K562 (cell line): ENCODE data around the gene PARK7. TPM values are rescaled to one million over a fixed set of nuclear protein-coding genes. Genes with fewer than 3 reads are reported as not detected.
A peak's percentile ranks its signal among the peaks of the same experiment; 100 is the strongest.

Experiments used
- ATAC-seq: fragments of 200-7000 bp; cut with Tn5 transposase; 3 replicates; pipeline ENCODE4 v1.9.1; 2020; ENCODE audit warnings: moderate library complexity
- BruUV-seq: library from RNA; stranded (reverse); fragments of 400-500 nt; replicated peaks from 2 replicates; lab custom pipeline; 2021; lab: Mats Ljungman, UMichigan
- CTCF ChIA-PET: fragments of 300-600 bp; formaldehyde crosslinking; extraction: SDS; loops from one replicate; lab custom pipeline; 2021; ENCODE audit warnings: low intra/inter-chr PET ratio; lab: Yijun Ruan, JAX
- POLR2A ChIA-PET: fragments of 300-600, 350-650 bp; sonication (Branson Sonifier 250); formaldehyde crosslinking; extraction: SDS; loops from one replicate; lab custom pipeline; 2021; ENCODE audit warnings: antibody characterized with exemption, inconsistent platforms; lab: Yijun Ruan, JAX
- DNase-seq, 4 experiments: peaks; one replicate each; pipeline versions ENCODE4 v3.0.0 to v3.0.0-alpha.2; 2011 to 2018; ENCODE audit warnings: low spot score in 3 of 4, mixed read lengths in 3 of 4; ENCODE audit errors: extremely low read depth in 1 of 4
- FAIRE-seq: peaks from 2 replicates; lab custom pipeline; 2011; peaks lifted over from hg19 to GRCh38; lab: Jason Lieb, UNC
- H2AFZ ChIP-seq: 2 replicates; pipeline ENCODE4 v1.6.0; 2011; ENCODE audit warnings: low read depth, low read length, control low read depth, inconsistent platforms
- H3K27ac ChIP-seq: fragments of 200-600 bp; 3 replicates; pipeline ENCODE4 v1.8.0; 2011; ENCODE audit warnings: low read depth, mild to moderate bottlenecking, control low read depth, inconsistent platforms, low read length, moderate library complexity, mixed read lengths; ENCODE audit errors: extremely low read depth
- H3K27me3 ChIP-seq, 2 experiments: fragments of 300-600 bp in 1 of 2; 2 replicates in 1 of 2; 3 replicates in 1 of 2; pipeline versions ENCODE4 v1.6.0 to v1.8.0; 2011; ENCODE audit warnings: inconsistent platforms in 2 of 2, low read length in 2 of 2, mild to moderate bottlenecking in 1 of 2, mixed read lengths in 1 of 2, moderate library complexity in 1 of 2; ENCODE audit not compliant: control insufficient read depth in 2 of 2, insufficient read depth in 2 of 2
- H3K36me3 ChIP-seq: fragments of 300-600 bp; 3 replicates; pipeline ENCODE4 v1.8.0; 2011; ENCODE audit warnings: mild to moderate bottlenecking, low read length, inconsistent platforms; ENCODE audit not compliant: control insufficient read depth, insufficient read depth
- H3K4me1 ChIP-seq, 2 experiments: fragments of 200-600 bp in 1 of 2; replicated peaks in 1 of 2; 2 replicates in 1 of 2; 3 replicates in 1 of 2; pipeline versions ENCODE4 v1.5.1 to v1.8.0; 2011; ENCODE audit warnings: inconsistent platforms in 2 of 2, low read length in 2 of 2, mild to moderate bottlenecking in 1 of 2, mixed read lengths in 1 of 2, moderate library complexity in 1 of 2; ENCODE audit not compliant: control insufficient read depth in 2 of 2, insufficient read depth in 2 of 2
- H3K4me2 ChIP-seq: 2 replicates; pipeline ENCODE4 v1.6.1; 2011; ENCODE audit warnings: low read length, control low read depth, inconsistent platforms, mixed read lengths; ENCODE audit not compliant: insufficient read depth
- H3K4me3 ChIP-seq: fragments of 200-600 bp; sonication (generic), shearing (Covaris generic); 2 replicates; pipeline ENCODE4 v1.5.1; 2016; ENCODE audit warnings: control low read depth, inconsistent platforms
- H3K79me2 ChIP-seq: fragments of 200-600 bp; 3 replicates; pipeline ENCODE4 v1.8.0; 2011; ENCODE audit warnings: low read length, inconsistent platforms; ENCODE audit not compliant: control insufficient read depth, insufficient read depth
- H3K9ac ChIP-seq, 2 experiments: 2 replicates each; pipeline versions ENCODE4 v1.6.0 to v1.6.1; 2011; ENCODE audit warnings: low read depth in 2 of 2, low read length in 2 of 2, control low read depth in 1 of 2, inconsistent platforms in 1 of 2, mild to moderate bottlenecking in 1 of 2, mixed read lengths in 1 of 2; ENCODE audit not compliant: insufficient read depth in 1 of 2
- H3K9me1 ChIP-seq: one replicate; pipeline ENCODE4 v1.6.0; 2011; ENCODE audit warnings: inconsistent platforms, mild to moderate bottlenecking, low read length, moderate library complexity; ENCODE audit not compliant: control insufficient read depth, insufficient read depth
- H3K9me3 ChIP-seq: replicated peaks from 2 replicates; pipeline ENCODE4 v1.5.1; 2011; ENCODE audit warnings: low read depth, low read length, inconsistent platforms; ENCODE audit not compliant: control insufficient read depth, insufficient read depth
- H4K20me1 ChIP-seq: replicated peaks from 2 replicates; pipeline ENCODE4 v1.6.1; 2011; ENCODE audit warnings: low read length, inconsistent platforms, mixed read lengths; ENCODE audit not compliant: control insufficient read depth, insufficient read depth
- DMBX1 ChIP-seq: fragments of 250-450 bp; sonication (Bioruptor Pico); IDR thresholded peaks from 2 replicates; pipeline ENCODE4 v1.8.0; 2022; ENCODE audit warnings: inconsistent platforms, mild to moderate bottlenecking, moderate library complexity, borderline replicate concordance
- ELF2 ChIP-seq: fragments of 250-450 bp; sonication (Bioruptor Pico); IDR thresholded peaks from 2 replicates; pipeline ENCODE4 v1.5.0; 2021; ENCODE audit warnings: mild to moderate bottlenecking
- EP400 ChIP-seq: fragments of 450-650 bp; IDR thresholded peaks from 2 replicates; pipeline ENCODE4 v1.6.1; 2017; ENCODE audit warnings: antibody characterized with exemption, mild to moderate bottlenecking, moderate library complexity
- FOS ChIP-seq: IDR thresholded peaks from 3 replicates; pipeline ENCODE4 v1.6.1; 2011; ENCODE audit not compliant: insufficient read length; ENCODE audit errors: extremely low read depth
- HDAC6 ChIP-seq: IDR thresholded peaks from 2 replicates; pipeline ENCODE4 v1.6.1; 2012; ENCODE audit warnings: low read depth, mild to moderate bottlenecking, control low read depth, inconsistent platforms, low read length, moderate library complexity
- ILK ChIP-seq: fragments of 450-650 bp; IDR thresholded peaks from 2 replicates; pipeline ENCODE4 v1.6.1; 2016; ENCODE audit warnings: missing genetic modification characterization, low read depth, mild to moderate bottlenecking, missing compliant biosample characterization, moderate library complexity, borderline replicate concordance
- KHSRP ChIP-seq: fragments of 450-650 bp; IDR thresholded peaks from 2 replicates; pipeline ENCODE4 v1.6.1; 2017
- NR2C1 ChIP-seq, 2 experiments: fragments of 450-650 bp; IDR thresholded peaks; 2 replicates each; pipeline ENCODE4 v1.6.1; 2017; ENCODE audit warnings: mild to moderate bottlenecking in 2 of 2, antibody characterized with exemption in 1 of 2, inconsistent platforms in 1 of 2, missing compliant biosample characterization in 1 of 2, missing genetic modification characterization in 1 of 2
- PML ChIP-seq: IDR thresholded peaks from 2 replicates; pipeline ENCODE4 v1.6.1; 2012; ENCODE audit warnings: low read length, inconsistent platforms
- POLR2A ChIP-seq: fragments of 450-650 bp; conservative IDR thresholded peaks from 2 replicates; pipeline ENCODE4 v1.6.1; 2016
- POLR2AphosphoS5 ChIP-seq: IDR thresholded peaks from 2 replicates; pipeline ENCODE4 v1.6.1; 2011; ENCODE audit warnings: mild to moderate bottlenecking, low read depth, low read length, moderate library complexity; ENCODE audit not compliant: control insufficient read depth, insufficient read depth
- POLR2B ChIP-seq: fragments of 450-650 bp; IDR thresholded peaks from 2 replicates; pipeline ENCODE4 v1.6.1; 2018; ENCODE audit warnings: low read depth; ENCODE audit not compliant: partially characterized antibody
- POLR2G ChIP-seq: fragments of 200-400 bp; formaldehyde crosslinking; IDR thresholded peaks from 2 replicates; pipeline ENCODE4 v1.6.1; 2017; ENCODE audit warnings: low read depth, mild to moderate bottlenecking, antibody characterized with exemption, low read length, moderate library complexity
- SIRT6 ChIP-seq: IDR thresholded peaks from one replicate; pipeline ENCODE4 v1.6.1; 2012; ENCODE audit warnings: low read depth, mild to moderate bottlenecking, control low read depth, inconsistent platforms, low read length, moderate library complexity
- SMAD2 ChIP-seq: fragments of 150-350 bp; IDR thresholded peaks from 2 replicates; pipeline ENCODE4 v1.6.1; 2014; ENCODE audit warnings: low read depth, mild to moderate bottlenecking, low read length
- TEAD2 ChIP-seq: fragments of 450-650 bp; IDR thresholded peaks from 2 replicates; pipeline ENCODE4 v1.6.1; 2016; ENCODE audit warnings: missing genetic modification characterization, control low read depth, missing compliant biosample characterization
- TFAM ChIP-seq: fragments of 250-450 bp; sonication (Bioruptor Pico); conservative IDR thresholded peaks from 2 replicates; pipeline ENCODE4 v1.5.0; 2021; ENCODE audit warnings: mild to moderate bottlenecking, moderate library complexity
- TRIM28 ChIP-seq: fragments of 450-650 bp; IDR thresholded peaks from 2 replicates; pipeline ENCODE4 v1.6.1; 2017
- WGBS: fragments of 100-300 bp; shearing (Covaris generic); methylation state at CpG from one replicate; pipeline ENCODE4 v1.1.6; 2016; ENCODE audit warnings: low coverage, mixed read lengths; ENCODE audit not compliant: insufficient coverage; ENCODE audit errors: missing lambda C conversion rate; 5-methylcytosine and 5-hydroxymethylcytosine counted together
- in situ Hi-C: fragments of 300-500 bp; cut with MboI; formaldehyde crosslinking; loops from 4 replicates; pipeline ENCODE4 v1.15.0; 2018; ENCODE audit warnings: inconsistent platforms, mixed read lengths
- intact Hi-C: fragments of 100-400 bp; cut with micrococcal nuclease; formaldehyde crosslinking; loops from 2 replicates; pipeline ENCODE4 v1.14.2; 2022
- polyA plus RNA-seq, 8 experiments: library from polyadenylated mRNA; depleted of rRNA in 4 of 8; stranded (reverse) in 5 of 8; unstranded in 3 of 8; fragments of >200 nt; fragmentation: Nextera tagmentation in 2 of 8; fragmentation: Illumina TruSeq in 1 of 8; extraction: Ambion mirVana in 2 of 8; extraction: Trizol in 1 of 8; gene quantifications; 2 replicates each; pipeline versions ENCODE4 v1.2.1 to v1.2.3, GENCODE V29; 2011 to 2014; ENCODE audit warnings: inconsistent platforms in 1 of 8, missing spikeins in 1 of 8
- total RNA-seq, 7 experiments: library from RNA; depleted of rRNA in 6 of 7; stranded (reverse); fragments of >200 nt in 6 of 7; fragmentation: Illumina TruSeq in 2 of 7; extraction: Trizol in 2 of 7; gene quantifications; 2 replicates each; pipeline versions ENCODE4 v1.2.1 to v1.2.3, GENCODE V29; 2011 to 2021; ENCODE audit warnings: low replicate concordance in 1 of 7
- TF ChIP-seq, protein P1 (sequence below): fragments of 450-650 bp; IDR thresholded peaks from one replicate; pipeline ENCODE4 v1.6.1; 2018; ENCODE audit warnings: mild to moderate bottlenecking, moderate library complexity; ENCODE audit not compliant: partially characterized antibody
- TF ChIP-seq, protein P2 (sequence below), 2 experiments: fragments of 450-650 bp in 1 of 2; sonication (generic) in 1 of 2; formaldehyde crosslinking in 1 of 2; IDR thresholded peaks in 1 of 2; conservative IDR thresholded peaks in 1 of 2; 2 replicates each; pipeline versions ENCODE4 v1.6.1 to v1.8.1; 2016 to 2023; ENCODE audit warnings: mild to moderate bottlenecking in 2 of 2, moderate library complexity in 2 of 2, inconsistent platforms in 1 of 2, missing genetic modification reagents in 1 of 2

Gene PARK7
- total and polyA plus RNA-seq, 9 of the 15 experiments (the other 6 are each of a cell fraction or from before 2014, with no cell fraction given): 374 to 1,298 (median 484) TPM

DNA sequence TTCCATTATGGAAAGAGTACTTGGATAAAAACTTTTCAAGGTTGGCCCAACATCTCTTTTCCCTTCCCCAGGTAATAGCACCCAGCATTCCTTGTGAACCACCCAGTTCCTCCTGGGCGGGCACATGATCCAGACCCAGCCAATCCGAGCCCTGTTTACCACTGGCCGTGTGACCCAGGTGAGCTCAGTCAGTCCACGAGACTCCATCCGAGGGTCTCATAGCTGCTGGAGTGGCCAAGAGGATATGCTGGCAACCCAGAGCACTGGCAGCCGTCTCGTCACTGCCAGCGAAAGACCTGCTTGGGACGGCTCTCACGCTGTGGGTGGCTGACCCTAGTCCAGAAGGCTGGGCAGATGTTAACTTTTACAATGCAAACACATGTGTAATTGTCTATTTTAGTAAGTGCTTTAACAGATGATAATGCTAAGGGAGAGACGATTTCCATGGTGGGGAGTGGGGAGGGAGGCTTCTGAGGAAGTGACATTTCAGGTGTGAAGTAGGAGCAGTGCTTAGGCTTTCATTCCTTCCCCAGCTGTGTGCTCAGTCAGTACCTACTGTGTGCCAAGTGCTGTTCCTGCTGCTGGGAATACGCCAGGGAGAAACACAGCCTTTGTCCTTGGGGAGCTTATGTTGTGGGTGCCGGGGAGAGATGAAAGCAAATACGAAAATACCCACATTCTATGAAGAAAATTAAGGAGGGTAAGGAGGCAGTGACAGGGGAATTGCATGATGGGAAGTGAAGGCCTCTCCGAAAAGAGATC is 24.5 kb downstream of the PARK7 start:
- Histone ChIP-seq H3K4me1 (no peaks in the 10 kb centered on the region; a peak in 3 of 5 replicates), H2AFZ (no peak overlapping the region), H3K4me3 (no peak overlapping the region), H3K9ac (no peak overlapping the region; a peak in 1 of 4 replicates), H3K36me3 (peaks cover 57% of the 10 kb centered on the region), H3K27me3 (no peaks in the 10 kb centered on the region), H3K79me2 (0 out of 3 replicates have a peak, but pooled peaks cover 13% of the 10 kb centered on the region), H3K9me3 (no peaks in the 10 kb centered on the region), H4K20me1 (peaks cover 11% of the 10 kb centered on the region), H3K27ac (no peak overlapping the region), H3K9me1 (peaks cover 3% of the 10 kb centered on the region), H3K4me2 (no peak overlapping the region)
- 90% methylated on average over 15 of the region's 15 CpGs for WGBS
- BruUV-seq: no TSS peak
- in situ Hi-C loops: no loop called here
- DNase-seq: no peak
- CTCF ChIA-PET: interaction anchor here (1.2 kb wide), 1 partner anchor 31 kb away, joined by 3 read pairs; no protein-coding TSS in a partner anchor
- no peak; the same call in 2 of the 3 replicates for ATAC-seq
- POLR2A ChIA-PET: interaction anchor here (0.7 to 0.9 kb wide), 3 partner anchors 16 to 323 kb away, joined by 3 read pairs; no protein-coding TSS in a partner anchor
- no peak for FAIRE-seq
- intact Hi-C loops: no loop called here
- TF ChIP-seq FOS: no peak
- TF ChIP-seq, protein P1, sequence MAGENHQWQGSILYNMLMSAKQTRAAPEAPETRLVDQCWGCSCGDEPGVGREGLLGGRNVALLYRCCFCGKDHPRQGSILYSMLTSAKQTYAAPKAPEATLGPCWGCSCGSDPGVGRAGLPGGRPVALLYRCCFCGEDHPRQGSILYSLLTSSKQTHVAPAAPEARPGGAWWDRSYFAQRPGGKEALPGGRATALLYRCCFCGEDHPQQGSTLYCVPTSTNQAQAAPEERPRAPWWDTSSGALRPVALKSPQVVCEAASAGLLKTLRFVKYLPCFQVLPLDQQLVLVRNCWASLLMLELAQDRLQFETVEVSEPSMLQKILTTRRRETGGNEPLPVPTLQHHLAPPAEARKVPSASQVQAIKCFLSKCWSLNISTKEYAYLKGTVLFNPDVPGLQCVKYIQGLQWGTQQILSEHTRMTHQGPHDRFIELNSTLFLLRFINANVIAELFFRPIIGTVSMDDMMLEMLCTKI: no peak
- TF ChIP-seq PML: no peak
- no peak for TF ChIP-seq KHSRP
- no peak for TF ChIP-seq ELF2 (CRISPR knock-in tag)
- TF ChIP-seq HDAC6: no peak
- no peak for TF ChIP-seq TEAD2 (tag)
- no peak for TF ChIP-seq NR2C1 (IDR thresholded peaks at IDR 0.05)
- TF ChIP-seq NR2C1 (tag; IDR thresholded peaks at IDR 0.05): no peak
- TF ChIP-seq EP400: no peak
- TF ChIP-seq DMBX1 (CRISPR knock-in tag): no peak
- no peak for TF ChIP-seq TFAM
- no peak for TF ChIP-seq SMAD2
- peak; percentile 42 for TF ChIP-seq POLR2B
- TF ChIP-seq POLR2G: peak; percentile 10; the same call in 1 of the 2 replicates
- TF ChIP-seq, protein P2, sequence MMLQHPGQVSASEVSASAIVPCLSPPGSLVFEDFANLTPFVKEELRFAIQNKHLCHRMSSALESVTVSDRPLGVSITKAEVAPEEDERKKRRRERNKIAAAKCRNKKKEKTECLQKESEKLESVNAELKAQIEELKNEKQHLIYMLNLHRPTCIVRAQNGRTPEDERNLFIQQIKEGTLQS (IDR thresholded peaks at IDR 0.05): no peak
- TF ChIP-seq, protein P2 (CRISPR knock-in tag; conservative IDR thresholded peaks at IDR 0.05): no peak
- no peak for TF ChIP-seq ILK
- TF ChIP-seq POLR2A: peak; percentile 53; the same call in 1 of the 2 replicates
- no peak for TF ChIP-seq SIRT6
- TF ChIP-seq TRIM28: no peak
- TF ChIP-seq POLR2AphosphoS5: peak; percentile 32; the same call in 1 of the 2 replicates
